Astrocyte (in vitro differentiated cells and primary cell): ENCODE measurements around the gene GLS2.

Experiments used
- EZH2 ChIP-seq: IDR thresholded peaks from 2 replicates; pipeline ENCODE4 v1.6.1; 2012; ENCODE audit warnings: mild to moderate bottlenecking, low read length, inconsistent platforms; ENCODE audit not compliant: insufficient read depth
- TF ChIP-seq, protein P1 (sequence below): IDR thresholded peaks from 2 replicates; pipeline ENCODE4 v1.5.1; 2011; ENCODE audit warnings: low read depth, mild to moderate bottlenecking, inconsistent platforms, low read length, moderate library complexity; ENCODE audit not compliant: insufficient read depth

DNA sequence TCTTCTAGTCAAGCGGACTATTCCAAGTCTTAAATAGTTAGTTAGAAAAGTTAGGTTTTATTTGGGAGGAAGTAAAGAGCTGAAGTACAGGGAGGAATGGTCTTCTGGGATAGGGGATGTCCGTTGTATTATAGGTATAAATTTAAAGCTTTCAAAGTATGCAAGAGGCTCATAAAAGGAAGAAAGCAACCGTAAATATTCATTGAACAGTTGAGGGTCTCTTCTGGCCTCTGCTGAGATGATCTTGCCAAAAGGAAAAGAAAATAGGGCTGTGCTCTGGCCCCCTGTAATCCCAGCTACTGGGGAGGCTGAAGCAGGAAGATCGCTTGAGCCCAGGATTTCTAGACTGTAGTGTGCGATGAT, 38.4 kb downstream of the GLS2 start:
- TF ChIP-seq, protein P1, sequence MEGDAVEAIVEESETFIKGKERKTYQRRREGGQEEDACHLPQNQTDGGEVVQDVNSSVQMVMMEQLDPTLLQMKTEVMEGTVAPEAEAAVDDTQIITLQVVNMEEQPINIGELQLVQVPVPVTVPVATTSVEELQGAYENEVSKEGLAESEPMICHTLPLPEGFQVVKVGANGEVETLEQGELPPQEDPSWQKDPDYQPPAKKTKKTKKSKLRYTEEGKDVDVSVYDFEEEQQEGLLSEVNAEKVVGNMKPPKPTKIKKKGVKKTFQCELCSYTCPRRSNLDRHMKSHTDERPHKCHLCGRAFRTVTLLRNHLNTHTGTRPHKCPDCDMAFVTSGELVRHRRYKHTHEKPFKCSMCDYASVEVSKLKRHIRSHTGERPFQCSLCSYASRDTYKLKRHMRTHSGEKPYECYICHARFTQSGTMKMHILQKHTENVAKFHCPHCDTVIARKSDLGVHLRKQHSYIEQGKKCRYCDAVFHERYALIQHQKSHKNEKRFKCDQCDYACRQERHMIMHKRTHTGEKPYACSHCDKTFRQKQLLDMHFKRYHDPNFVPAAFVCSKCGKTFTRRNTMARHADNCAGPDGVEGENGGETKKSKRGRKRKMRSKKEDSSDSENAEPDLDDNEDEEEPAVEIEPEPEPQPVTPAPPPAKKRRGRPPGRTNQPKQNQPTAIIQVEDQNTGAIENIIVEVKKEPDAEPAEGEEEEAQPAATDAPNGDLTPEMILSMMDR = no peak
- no peak for TF ChIP-seq EZH2
